Endodermal cell (in vitro differentiated cells): ENCODE data around the gene MINDY4B. TPM values are rescaled to one million over a fixed set of nuclear protein-coding genes. Genes with fewer than 3 reads are reported as not detected.

Source experiments
- DNase-seq: peaks from one replicate; pipeline ENCODE4 v3.0.0-alpha.2; 2017
- H3K27ac ChIP-seq: 2 replicates; pipeline ENCODE4 v1.5.1; 2013; ENCODE audit warnings: mild to moderate bottlenecking, low read depth, low read length, moderate library complexity
- H3K27me3 ChIP-seq: 2 replicates; pipeline ENCODE4 v1.6.1; 2013; ENCODE audit warnings: mild to moderate bottlenecking, low read length, moderate library complexity; ENCODE audit not compliant: insufficient read depth, control insufficient read depth, poor library complexity, severe bottlenecking
- H3K36me3 ChIP-seq: 2 replicates; pipeline ENCODE4 v1.7.0; 2013; ENCODE audit warnings: mild to moderate bottlenecking, low read length, moderate library complexity; ENCODE audit not compliant: control insufficient read depth, insufficient read depth
- H3K4me1 ChIP-seq: one replicate; pipeline ENCODE4 v1.7.0; 2013; ENCODE audit warnings: low read length; ENCODE audit not compliant: control insufficient read depth, insufficient read depth
- H3K4me3 ChIP-seq: 2 replicates; pipeline ENCODE4 v1.5.1; 2013; ENCODE audit warnings: mild to moderate bottlenecking, low read length, moderate library complexity
- H3K9ac ChIP-seq: 2 replicates; pipeline ENCODE4 v1.6.1; 2013; ENCODE audit warnings: mild to moderate bottlenecking, low read length, moderate library complexity; ENCODE audit not compliant: poor library complexity, severe bottlenecking; ENCODE audit errors: extremely low read depth
- H3K9me3 ChIP-seq: 2 replicates; pipeline ENCODE4 v1.6.1; 2013; ENCODE audit warnings: mild to moderate bottlenecking, low read length, moderate library complexity; ENCODE audit not compliant: control insufficient read depth
- H3K27ac Mint-ChIP-seq: 2 replicates; pipeline ENCODE4 v1.8.0; 2020; ENCODE audit warnings: mixed read lengths
- H3K27me3 Mint-ChIP-seq: 2 replicates; pipeline ENCODE4 v1.8.0; 2021; ENCODE audit warnings: mild to moderate bottlenecking, mixed read lengths; ENCODE audit not compliant: insufficient read depth
- H3K36me3 Mint-ChIP-seq: 2 replicates; pipeline ENCODE4 v1.8.0; 2020; ENCODE audit warnings: low read depth, mixed read lengths
- H3K4me1 Mint-ChIP-seq: 2 replicates; pipeline ENCODE4 v1.8.0; 2020; ENCODE audit warnings: mixed read lengths
- H3K4me3 Mint-ChIP-seq: 2 replicates; pipeline ENCODE4 v1.8.0; 2020; ENCODE audit warnings: mild to moderate bottlenecking, moderate library complexity, mixed read lengths
- H3K9me3 Mint-ChIP-seq: 2 replicates; pipeline ENCODE4 v1.8.0; 2020; ENCODE audit warnings: mild to moderate bottlenecking, mixed read lengths
- CTCF ChIP-seq: fragments of 200-600 bp; sonication (generic); conservative IDR thresholded peaks from 2 replicates; pipeline ENCODE4 v1.5.0; 2021; ENCODE audit warnings: antibody characterized with exemption, mild to moderate bottlenecking
- WGBS, 2 experiments: methylation state at CpG; one replicate each; pipeline versions ENCODE4 v1.1.5 to v1.1.7; 2013; ENCODE audit warnings: missing lambda C conversion rate in 2 of 2, mixed read lengths in 1 of 2; ENCODE audit not compliant: insufficient coverage in 1 of 2, insufficient read length in 1 of 2; 5-methylcytosine and 5-hydroxymethylcytosine counted together
- total RNA-seq, 2 donors: library from RNA; stranded (reverse); fragmentation: NEBNext Ultra II Directional in 1 of 2; extraction: Animal tissue kit (Norgen Biotek cat#: 25700) in 1 of 2; gene quantifications; 2 replicates in 1 of 2; 3 replicates in 1 of 2; pipeline ENCODE4 v1.2.1, GENCODE V29; 2021

Gene MINDY4B
- total RNA-seq, 2 donors from 2014 or later = not detected

DNA sequence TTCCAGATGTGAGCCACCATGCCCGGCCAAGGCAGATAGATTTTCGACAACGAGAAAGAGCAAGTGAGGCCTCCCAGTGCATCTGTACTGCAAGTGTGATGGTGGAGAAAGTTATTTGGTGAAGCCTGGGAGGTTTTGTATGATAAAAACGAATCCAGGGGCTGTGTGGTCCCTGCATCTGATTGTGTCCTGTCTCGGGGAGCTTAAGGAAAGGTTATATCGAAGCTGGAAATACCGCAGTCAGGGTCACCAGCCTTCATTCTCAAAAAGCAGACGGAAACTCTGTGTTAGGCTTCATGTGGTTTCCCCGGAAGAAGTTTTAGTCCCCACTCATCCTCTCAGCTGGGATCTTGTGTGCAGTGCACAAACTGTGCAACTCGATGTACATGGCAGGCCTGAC lies 3.4 kb downstream of the MINDY4B start:
- WGBS, 2 experiments = 91 to 93% methylated on average over 6 to 10 of the region's 10 CpGs
- no peak overlapping the region for H3K4me3 Mint-ChIP-seq
- Histone ChIP-seq H3K27me3 (no peaks in the 10 kb centered on the region), H3K4me1 (no peaks in the 10 kb centered on the region), H3K36me3 (no peaks in the 10 kb centered on the region), H3K9ac (no peak overlapping the region), H3K27ac (no peak overlapping the region), H3K9me3 (no peaks in the 10 kb centered on the region), H3K4me3 (no peak overlapping the region)
- H3K27ac Mint-ChIP-seq = no peak overlapping the region
- no peaks in the 10 kb centered on the region for H3K27me3 Mint-ChIP-seq
- no peaks in the 10 kb centered on the region for H3K36me3 Mint-ChIP-seq
- H3K9me3 Mint-ChIP-seq = no peaks in the 10 kb centered on the region
- no peak for TF ChIP-seq CTCF
- H3K4me1 Mint-ChIP-seq = no peaks in the 10 kb centered on the region
- no peak for DNase-seq

DNA sequence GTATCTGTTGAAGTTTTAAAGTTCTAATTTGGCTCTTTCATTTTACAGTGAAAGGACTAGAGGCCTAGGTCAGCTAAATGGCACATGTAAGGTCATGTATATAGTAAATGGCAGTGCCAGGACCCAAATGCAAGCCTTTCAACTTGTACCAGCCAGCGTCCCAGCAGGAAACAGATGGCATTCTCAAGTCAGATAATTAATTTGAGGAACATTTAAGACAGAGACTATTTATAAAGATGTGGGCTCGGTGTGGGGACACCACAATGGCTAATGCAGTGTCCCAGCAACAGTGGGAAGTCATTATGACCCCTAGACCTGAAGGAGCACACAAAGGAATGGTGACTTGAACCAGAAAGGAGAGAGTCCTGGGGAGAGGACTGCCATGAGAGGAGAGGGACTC lies 6.1 kb downstream of the MINDY4B start:
- Mint-ChIP-seq H3K36me3 (no peaks in the 10 kb centered on the region), H3K9me3 (no peaks in the 10 kb centered on the region), H3K4me3 (no peak overlapping the region), H3K27me3 (no peaks in the 10 kb centered on the region), H3K4me1 (no peaks in the 10 kb centered on the region), H3K27ac (no peak overlapping the region)
- H3K9ac ChIP-seq = no peak overlapping the region
- TF ChIP-seq CTCF = no peak
- H3K27me3 ChIP-seq = no peaks in the 10 kb centered on the region
- H3K4me1 ChIP-seq = no peaks in the 10 kb centered on the region
- DNase-seq = no peak
- no peak overlapping the region for H3K27ac ChIP-seq
- no peaks in the 10 kb centered on the region for H3K9me3 ChIP-seq
- H3K36me3 ChIP-seq = no peaks in the 10 kb centered on the region
- H3K4me3 ChIP-seq = no peak overlapping the region
- WGBS, 2 experiments = 93 to 100% methylated on average over 1 to 2 of the region's 2 CpGs

GRCh38 chr3:150898046-150898754 lies 7.0 kb downstream of the MINDY4B start:
- H3K27ac Mint-ChIP-seq = no peak overlapping the region
- H3K9me3 Mint-ChIP-seq = no peaks in the 10 kb centered on the region
- 92 to 100% methylated on average over 1 to 3 of the region's 3 CpGs for whole genome bisulfite sequencing, 2 experiments
- H3K27ac ChIP-seq = no peak overlapping the region
- H3K36me3 Mint-ChIP-seq = no peaks in the 10 kb centered on the region
- DNase-seq = no peak
- no peak overlapping the region for H3K4me3 Mint-ChIP-seq
- no peak for TF ChIP-seq CTCF
- no peaks in the 10 kb centered on the region for H3K36me3 ChIP-seq
- no peak overlapping the region for H3K4me3 ChIP-seq
- no peaks in the 10 kb centered on the region for H3K4me1 ChIP-seq
- no peaks in the 10 kb centered on the region for H3K4me1 Mint-ChIP-seq
- no peaks in the 10 kb centered on the region for H3K27me3 Mint-ChIP-seq
- H3K27me3 ChIP-seq = no peaks in the 10 kb centered on the region
- H3K9ac ChIP-seq = no peak overlapping the region
- no peaks in the 10 kb centered on the region for H3K9me3 ChIP-seq
